GM23338 (cell line): Measurements from ENCODE around the gene MED19.

ENCODE experiments used
- CTCF ChIP-seq, 2 experiments: fragments of 200-600 bp in 1 of 2; sonication (generic) in 1 of 2; conservative IDR thresholded peaks; 2 replicates each; pipeline versions ENCODE4 v1.5.1 to v1.6.1; 2016 to 2017; ENCODE audit warnings: antibody characterized with exemption in 2 of 2, low read depth in 2 of 2, mild to moderate bottlenecking in 2 of 2, moderate library complexity in 1 of 2
- EZH2 ChIP-seq: fragments of 200-600 bp; sonication (generic); IDR thresholded peaks from one replicate; pipeline ENCODE4 v1.8.0; 2017; ENCODE audit warnings: antibody characterized with exemption, mild to moderate bottlenecking, low read depth; ENCODE audit not compliant: unreplicated experiment
- EZH2phosphoT487 ChIP-seq: fragments of 200-600 bp; sonication (generic); IDR thresholded peaks from one replicate; pipeline ENCODE4 v1.8.1; 2018; ENCODE audit warnings: antibody characterized with exemption; ENCODE audit not compliant: unreplicated experiment
- JUNB ChIP-seq: IDR thresholded peaks from one replicate; pipeline ENCODE4 v1.6.1; 2016; ENCODE audit warnings: antibody characterized with exemption; ENCODE audit not compliant: unreplicated experiment

- TF ChIP-seq CTCF (conservative IDR thresholded peaks at IDR 0.05; ENCODE audit: low read depth in 2 of 2), result no peak
- TF ChIP-seq EZH2, result no peak
- no peak for TF ChIP-seq EZH2phosphoT487
- TF ChIP-seq JUNB, result no peak
Measured at GRCh38 chr11:57658023-57658361, 54.0 kb downstream of the MED19 start.
